ENCODE results near the gene ST6GAL1. TPM values are rescaled to one million over a fixed set of nuclear protein-coding genes. Genes with fewer than 3 reads are reported as not detected.
"Not testable (repeated sequence)": the region's sequence is repeated elsewhere in the genome, so short reads cannot be mapped to it uniquely, and the experiment has no call there.

The ST6GAL1 gene
- total RNA-seq, 4 donors from 2014 or later: 18.0 to 32.2 (median 20.9) TPM

DNA sequence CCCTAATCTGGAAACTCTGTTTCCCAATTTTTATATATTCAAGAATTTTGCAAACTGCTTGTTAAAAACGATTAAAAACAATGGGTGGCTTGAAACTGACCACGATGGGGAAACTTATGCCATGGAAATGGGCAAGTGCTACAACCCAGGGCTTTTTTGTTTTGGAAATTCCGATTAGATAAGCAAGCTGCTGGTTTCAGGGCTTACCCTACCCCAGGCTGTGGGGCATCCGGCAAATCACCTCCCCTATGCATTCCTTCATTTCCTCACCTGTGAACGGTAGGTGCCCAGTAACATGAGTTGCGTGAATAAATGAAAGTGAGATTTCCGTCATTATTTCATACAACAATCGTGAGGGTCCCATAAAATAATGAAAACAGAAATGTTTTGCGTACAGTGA is 34.3 kb downstream of the ST6GAL1 start:
- Histone ChIP-seq H3K9me3 (no peaks in the 10 kb centered on the region), H3K27ac (peak overlapping the region in 2 of 4 donors; percentile 54 to 59), H3K4me3 (no peak overlapping the region), H3K36me3 (no peaks in the 10 kb centered on the region), H3K4me1 (peaks cover 0 to 12% (median 2%) of the 10 kb centered on the region in 3 donors), H3K27me3 (no peaks in the 10 kb centered on the region)
- TF ChIP-seq, protein P1, sequence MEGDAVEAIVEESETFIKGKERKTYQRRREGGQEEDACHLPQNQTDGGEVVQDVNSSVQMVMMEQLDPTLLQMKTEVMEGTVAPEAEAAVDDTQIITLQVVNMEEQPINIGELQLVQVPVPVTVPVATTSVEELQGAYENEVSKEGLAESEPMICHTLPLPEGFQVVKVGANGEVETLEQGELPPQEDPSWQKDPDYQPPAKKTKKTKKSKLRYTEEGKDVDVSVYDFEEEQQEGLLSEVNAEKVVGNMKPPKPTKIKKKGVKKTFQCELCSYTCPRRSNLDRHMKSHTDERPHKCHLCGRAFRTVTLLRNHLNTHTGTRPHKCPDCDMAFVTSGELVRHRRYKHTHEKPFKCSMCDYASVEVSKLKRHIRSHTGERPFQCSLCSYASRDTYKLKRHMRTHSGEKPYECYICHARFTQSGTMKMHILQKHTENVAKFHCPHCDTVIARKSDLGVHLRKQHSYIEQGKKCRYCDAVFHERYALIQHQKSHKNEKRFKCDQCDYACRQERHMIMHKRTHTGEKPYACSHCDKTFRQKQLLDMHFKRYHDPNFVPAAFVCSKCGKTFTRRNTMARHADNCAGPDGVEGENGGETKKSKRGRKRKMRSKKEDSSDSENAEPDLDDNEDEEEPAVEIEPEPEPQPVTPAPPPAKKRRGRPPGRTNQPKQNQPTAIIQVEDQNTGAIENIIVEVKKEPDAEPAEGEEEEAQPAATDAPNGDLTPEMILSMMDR (IDR thresholded peaks at IDR 0.05): no peak
- TF ChIP-seq POLR2AphosphoS5 (IDR thresholded peaks at IDR 0.05) (no peak), EP300 (IDR thresholded peaks at IDR 0.05) (no peak), POLR2A (IDR thresholded peaks at IDR 0.05) (no peak)
- ATAC-seq: no peak
- WGBS, 2 donors (ENCODE audit: low coverage in 1 of 2): 50 to 53% methylated on average over 6 to 9 of the region's 9 CpGs

GRCh38 chr3:186965141-186965879 is 35.0 kb downstream of the ST6GAL1 start:
- peak overlapping the region in 3 of 4 donors; percentile 53 to 59 (median 54) for H3K27ac ChIP-seq
- TF ChIP-seq POLR2A (IDR thresholded peaks at IDR 0.05): no peak
- TF ChIP-seq, protein P1 (IDR thresholded peaks at IDR 0.05): no peak
- TF ChIP-seq POLR2AphosphoS5 (IDR thresholded peaks at IDR 0.05): no peak
- no peak for TF ChIP-seq EP300 (IDR thresholded peaks at IDR 0.05)
- H3K9me3 ChIP-seq: no peaks in the 10 kb centered on the region
- no peaks in the 10 kb centered on the region for H3K36me3 ChIP-seq
- 49 to 69% methylated on average over 6 to 10 of the region's 10 CpGs for WGBS, 2 donors (ENCODE audit: low coverage in 1 of 2)
- ATAC-seq: no peak
- no peaks in the 10 kb centered on the region for H3K27me3 ChIP-seq
- H3K4me3 ChIP-seq: no peak overlapping the region
- H3K4me1 ChIP-seq: peaks cover 0 to 12% (median 3%) of the 10 kb centered on the region in 3 donors

GRCh38 chr3:186966406-186966805 is 36.1 kb downstream of the ST6GAL1 start:
- TF ChIP-seq EP300 (IDR thresholded peaks at IDR 0.05): no peak
- no peak for TF ChIP-seq POLR2AphosphoS5 (IDR thresholded peaks at IDR 0.05)
- no peak for TF ChIP-seq POLR2A (IDR thresholded peaks at IDR 0.05)
- TF ChIP-seq, protein P1 (IDR thresholded peaks at IDR 0.05): no peak
- Histone ChIP-seq H3K36me3 (no peaks in the 10 kb centered on the region), H3K9me3 (no peaks in the 10 kb centered on the region), H3K27me3 (no peaks in the 10 kb centered on the region), H3K4me1 (peaks cover 0 to 12% (median 3%) of the 10 kb centered on the region in 3 donors), H3K27ac (peak overlapping the region in 1 of 4 donors; percentile 53), H3K4me3 (no peak overlapping the region)
- ATAC-seq: no peak
- WGBS, 2 donors (ENCODE audit: low coverage in 1 of 2): 57 to 68% methylated on average over 3 to 4 of the region's 6 CpGs

GRCh38 chr3:186967236-186967635 is 36.9 kb downstream of the ST6GAL1 start:
- not testable (repeated sequence) for H3K36me3 ChIP-seq, H3K4me3 ChIP-seq, H3K9me3 ChIP-seq, ATAC-seq, H3K27me3 ChIP-seq
- WGBS, 2 donors (ENCODE audit: low coverage in 1 of 2): 100% methylated on average over 2 of the region's 11 CpGs; no CpG with 5 or more reads in 1 of the 2 donors
- H3K4me1 ChIP-seq: peaks cover 0 to 15% (median 3%) of the 10 kb centered on the region in 3 donors
- peak overlapping the region in 3 of 4 donors; percentile 33 to 51 (median 49) for H3K27ac ChIP-seq

- no peaks in the 10 kb centered on the region for H3K27me3 ChIP-seq
- H3K4me1 ChIP-seq: peaks cover 0 to 18% (median 3%) of the 10 kb centered on the region in 3 donors
- ATAC-seq: no peak
- no peaks in the 10 kb centered on the region for H3K9me3 ChIP-seq
- no peak overlapping the region for H3K4me3 ChIP-seq
- no peaks in the 10 kb centered on the region for H3K36me3 ChIP-seq
- 60 to 61% methylated on average over 2 to 6 of the region's 7 CpGs for WGBS, 2 donors (ENCODE audit: low coverage in 1 of 2)
- H3K27ac ChIP-seq: peak overlapping the region in 3 of 4 donors; percentile 33 to 51 (median 49)
- TF ChIP-seq POLR2AphosphoS5 (IDR thresholded peaks at IDR 0.05) (no peak), EP300 (IDR thresholded peaks at IDR 0.05) (no peak), POLR2A (IDR thresholded peaks at IDR 0.05) (no peak)
- TF ChIP-seq, protein P1 (IDR thresholded peaks at IDR 0.05): no peak
Observed at GRCh38 chr3:186967686-186968085, 37.4 kb downstream of the ST6GAL1 start.

Data from gastroesophageal sphincter (tissue), 4 donors.